HepG2 (cell line): ENCODE results near the gene CABLES2. TPM values are rescaled to one million over a fixed set of nuclear protein-coding genes. Genes with fewer than 3 reads are reported as not detected.

ENCODE experiments used
- ATAC-seq: fragments of 200-7000 bp; cut with Tn5 transposase; 3 replicates; pipeline ENCODE4 v1.9.1; 2020; ENCODE audit warnings: mild to moderate bottlenecking, moderate library complexity
- BruUV-seq: library from RNA; stranded (reverse); fragments of 400-500 nt; replicated peaks from 2 replicates; lab custom pipeline; 2021; lab: Mats Ljungman, UMichigan
- CTCF ChIA-PET: fragments of 300-600 bp; formaldehyde crosslinking; extraction: SDS; loops from one replicate; lab custom pipeline; 2021; ENCODE audit warnings: low total read pairs, inconsistent platforms, low intra/inter-chr PET ratio; lab: Yijun Ruan, JAX
- POLR2A ChIA-PET: fragments of 350-600 bp; sonication (Branson Sonifier 250); formaldehyde crosslinking; loops from one replicate; lab custom pipeline; 2020; ENCODE audit warnings: antibody characterized with exemption, inconsistent platforms; lab: Yijun Ruan, JAX
- DNase-seq: peaks from one replicate; pipeline ENCODE4 v3.0.0-alpha.2; 2015; ENCODE audit warnings: low spot score
- FAIRE-seq: peaks from 3 replicates; lab custom pipeline; 2011; peaks lifted over from hg19 to GRCh38; lab: Jason Lieb, UNC
- H2AFZ ChIP-seq: one replicate; pipeline ENCODE4 v1.6.1; 2011; ENCODE audit warnings: low read length, inconsistent platforms
- H3K27ac ChIP-seq: fragments of 300-600 bp; 3 replicates; pipeline ENCODE4 v1.8.0; 2011; ENCODE audit warnings: mixed run types, mild to moderate bottlenecking, mixed read lengths, low read length, inconsistent platforms; ENCODE audit not compliant: insufficient read depth; ENCODE audit errors: extremely low read length
- H3K27me3 ChIP-seq, 2 experiments: fragments of 200-600 bp in 1 of 2; 2 replicates in 1 of 2; 3 replicates in 1 of 2; pipeline versions ENCODE4 v1.6.0 to v1.8.0; 2011; ENCODE audit warnings: low read length in 2 of 2, mild to moderate bottlenecking in 2 of 2, moderate library complexity in 2 of 2, inconsistent platforms in 1 of 2; ENCODE audit not compliant: insufficient read depth in 2 of 2, control insufficient read depth in 1 of 2
- H3K36me3 ChIP-seq, 2 experiments: fragments of 200-600 bp in 1 of 2; replicated peaks in 1 of 2; 2 replicates in 1 of 2; 3 replicates in 1 of 2; pipeline versions ENCODE4 v1.5.1 to v1.8.0; 2011; ENCODE audit warnings: low read length in 2 of 2, inconsistent platforms in 1 of 2; ENCODE audit not compliant: insufficient read depth in 2 of 2, control insufficient read depth in 1 of 2
- H3K4me1 ChIP-seq: 2 replicates; pipeline ENCODE4 v1.5.1; 2012; ENCODE audit warnings: low read length, inconsistent platforms; ENCODE audit not compliant: insufficient read depth
- H3K4me2 ChIP-seq: 2 replicates; pipeline ENCODE4 v1.6.0; 2011; ENCODE audit warnings: low read depth, low read length, inconsistent platforms
- H3K4me3 ChIP-seq, 3 experiments: fragments of 200-600 bp in 1 of 3; sonication (generic), shearing (Covaris generic) in 1 of 3; replicated peaks in 1 of 3; 2 replicates each; pipeline ENCODE4 v1.5.1; 2011 to 2016; ENCODE audit warnings: low read length in 3 of 3, inconsistent platforms in 2 of 3, low read depth in 2 of 3, mild to moderate bottlenecking in 2 of 3, control low read depth in 1 of 3, mixed read lengths in 1 of 3; ENCODE audit not compliant: insufficient read depth in 1 of 3
- H3K79me2 ChIP-seq: one replicate; pipeline ENCODE4 v1.6.1; 2011; ENCODE audit warnings: low read length, inconsistent platforms; ENCODE audit not compliant: insufficient read depth
- H3K9ac ChIP-seq: 2 replicates; pipeline ENCODE4 v1.6.0; 2011; ENCODE audit warnings: mild to moderate bottlenecking, low read depth, low read length, inconsistent platforms; ENCODE audit not compliant: insufficient read depth
- H3K9me3 ChIP-seq: 2 replicates; pipeline ENCODE4 v1.5.1; 2012; ENCODE audit warnings: mild to moderate bottlenecking, low read length
- H4K20me1 ChIP-seq: 2 replicates; pipeline ENCODE4 v1.6.0; 2011; ENCODE audit warnings: inconsistent platforms, mild to moderate bottlenecking, low read length, moderate library complexity; ENCODE audit not compliant: insufficient read depth
- EED ChIP-seq: sonication (generic); formaldehyde crosslinking; IDR thresholded peaks from 2 replicates; pipeline ENCODE4 v1.5.0; 2020; ENCODE audit warnings: mild to moderate bottlenecking, missing genetic modification reagents
- HNRNPL ChIP-seq: fragments of 200-400 bp; formaldehyde crosslinking; IDR thresholded peaks from 2 replicates; pipeline ENCODE4 v1.6.1; 2017; ENCODE audit warnings: mild to moderate bottlenecking, low read depth, low read length
- LCORL ChIP-seq, 2 experiments: fragments of 450-650 bp in 1 of 2; sonication (generic) in 1 of 2; formaldehyde crosslinking in 1 of 2; IDR thresholded peaks; 2 replicates each; pipeline versions ENCODE4 v1.5.0 to v1.6.1; 2017 to 2020; ENCODE audit warnings: antibody characterized with exemption in 1 of 2, missing genetic modification reagents in 1 of 2
- MAFF ChIP-seq: IDR thresholded peaks from 2 replicates; pipeline ENCODE4 v1.6.1; 2011; ENCODE audit warnings: low read depth, low read length, improper control_type of control experiment
- MIER2 ChIP-seq: IDR thresholded peaks from 2 replicates; pipeline ENCODE4 v1.6.1; 2016; ENCODE audit warnings: missing biosample characterization, missing genetic modification reagents
- POLR2A ChIP-seq, 2 experiments: IDR thresholded peaks; 2 replicates each; pipeline ENCODE4 v1.6.1; 2011; ENCODE audit warnings: low read depth in 2 of 2, low read length in 2 of 2, mild to moderate bottlenecking in 1 of 2, moderate library complexity in 1 of 2; ENCODE audit not compliant: insufficient read depth in 1 of 2
- SMAD3 ChIP-seq: sonication (generic); formaldehyde crosslinking; IDR thresholded peaks from 2 replicates; pipeline ENCODE4 v1.4.0; 2020; ENCODE audit warnings: missing genetic modification reagents
- ZBTB34 ChIP-seq: sonication (generic); formaldehyde crosslinking; IDR thresholded peaks from 2 replicates; pipeline ENCODE4 v1.8.0; 2022; ENCODE audit warnings: mild to moderate bottlenecking, missing genetic modification reagents
- ZMAT5 ChIP-seq: sonication (generic); formaldehyde crosslinking; IDR thresholded peaks from 2 replicates; pipeline ENCODE4 v1.5.0; 2020; ENCODE audit warnings: mild to moderate bottlenecking, low read depth, missing genetic modification reagents, borderline replicate concordance
- ZMYM3 ChIP-seq: sonication (generic); formaldehyde crosslinking; IDR thresholded peaks from 2 replicates; pipeline ENCODE4 v1.5.1; 2020; ENCODE audit warnings: mild to moderate bottlenecking, missing genetic modification reagents
- ZNF552 ChIP-seq: sonication (generic); formaldehyde crosslinking; IDR thresholded peaks from 2 replicates; pipeline ENCODE4 v1.9.0; 2022; ENCODE audit warnings: missing genetic modification reagents, mild to moderate bottlenecking, borderline replicate concordance
- ZNF609 ChIP-seq: sonication (generic); formaldehyde crosslinking; IDR thresholded peaks from 2 replicates; pipeline ENCODE4 v1.4.0; 2020; ENCODE audit warnings: mild to moderate bottlenecking, missing genetic modification reagents, borderline replicate concordance
- ZNF670 ChIP-seq: sonication (generic); formaldehyde crosslinking; IDR thresholded peaks from 2 replicates; pipeline ENCODE4 v1.8.0; 2022; ENCODE audit warnings: mild to moderate bottlenecking, missing genetic modification reagents, borderline replicate concordance
- ZNF768 ChIP-seq: sonication (generic); formaldehyde crosslinking; IDR thresholded peaks from 2 replicates; pipeline ENCODE4 v1.4.0; 2020; ENCODE audit warnings: missing genetic modification reagents
- ZZZ3 ChIP-seq: sonication (generic); formaldehyde crosslinking; IDR thresholded peaks from 2 replicates; pipeline ENCODE4 v1.4.0; 2020; ENCODE audit warnings: missing genetic modification reagents, mild to moderate bottlenecking, borderline replicate concordance
- WGBS: methylation state at CpG from one replicate; pipeline ENCODE4 v1.1.6; 2017; ENCODE audit warnings: low lambda C conversion rate; 5-methylcytosine and 5-hydroxymethylcytosine counted together
- in situ Hi-C: cut with HindIII; loops from 2 replicates; pipeline ENCODE4 v1.10.0; 2017; ENCODE audit warnings: low pct_unique_long_range_greater_than_20kb; ENCODE audit not compliant: extremely low pct_ligation_motif_present
- intact Hi-C: fragments of 100-400 bp; cut with micrococcal nuclease; formaldehyde crosslinking; loops from one replicate; pipeline ENCODE4 v1.10.0; 2022; ENCODE audit not compliant: unreplicated experiment
- polyA plus RNA-seq, 8 experiments: library from polyadenylated mRNA; depleted of rRNA in 3 of 8; stranded (reverse) in 7 of 8; unstranded in 1 of 8; fragments of >200 nt; fragmentation: Illumina TruSeq in 4 of 8; extraction: Trizol in 4 of 8; gene quantifications; 2 replicates each; pipeline versions ENCODE4 v1.2.1 to v1.2.3, GENCODE V29; 2011 to 2016; ENCODE audit warnings: low read depth in 4 of 8, missing spikeins in 1 of 8, mixed read lengths in 1 of 8; ENCODE audit not compliant: insufficient read depth in 1 of 8
- total RNA-seq, 5 experiments: library from RNA; depleted of rRNA; stranded (reverse); fragments of >200 nt; fragmentation: Illumina TruSeq; extraction: Trizol; gene quantifications; 2 replicates each; pipeline ENCODE4 v1.2.3, GENCODE V29; 2016; ENCODE audit warnings: low read depth in 1 of 5

CABLES2 gene
- total and polyA plus RNA-seq, 2 of the 13 experiments (the other 11 are each of a cell fraction or from before 2014, with no cell fraction given): 5.2 to 9.7 TPM

GRCh38 chr20:62446481-62446880 is 39.4 kb upstream of the CABLES2 start (continued):
- TF ChIP-seq LCORL (IDR thresholded peaks at IDR 0.05) (no peak), LCORL (CRISPR knock-in tag; IDR thresholded peaks at IDR 0.05) (no peak)

DNA sequence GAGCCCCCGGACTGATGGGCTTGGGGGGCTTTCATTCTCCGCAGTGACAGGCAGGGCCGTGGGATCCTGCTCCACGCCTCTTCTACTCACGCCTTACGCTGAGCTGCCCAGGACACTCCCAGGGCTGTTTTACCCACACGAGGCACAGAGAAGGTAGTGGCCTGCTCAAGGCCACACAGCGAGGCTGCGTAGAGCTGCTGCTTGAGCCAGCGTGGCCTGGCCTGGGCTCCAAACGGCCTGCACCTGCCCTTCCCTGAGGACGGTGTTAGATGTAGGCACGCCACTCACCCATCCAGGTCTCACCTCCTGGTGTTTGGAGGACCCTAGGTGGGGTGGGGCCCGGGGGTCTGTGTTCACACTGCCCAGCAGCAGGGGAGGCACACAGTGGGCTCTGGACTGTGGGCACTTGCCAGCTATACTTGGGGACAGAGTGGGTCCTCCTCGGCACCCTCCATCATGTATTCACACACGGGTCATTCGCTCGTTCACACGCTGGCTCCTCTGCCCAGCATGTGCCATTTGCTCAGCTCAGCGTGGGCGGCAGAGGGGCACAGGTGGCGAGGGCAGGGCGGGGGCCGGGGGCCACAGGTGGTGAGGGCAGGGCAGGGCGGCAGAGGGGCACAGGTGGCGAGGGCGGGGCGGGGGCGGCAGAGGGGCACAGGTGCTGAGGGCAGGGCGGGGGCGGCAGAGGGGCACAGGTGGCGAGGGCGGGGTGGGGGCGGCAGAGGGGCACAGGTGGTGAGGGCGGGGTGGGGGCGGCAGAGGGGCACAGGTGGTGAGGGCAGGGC is 38.7 kb upstream of the CABLES2 start:
- ATAC-seq: no peak
- ChIA-PET CTCF (no interaction called here), POLR2A (no interaction called here)
- intact Hi-C loops (no loop called here), in situ Hi-C loops (no loop called here)
- Histone ChIP-seq H3K4me2 (no peak overlapping the region), H3K79me2 (no peaks in the 10 kb centered on the region), H2AFZ (no peak overlapping the region), H3K27ac (no peak overlapping the region), H3K4me1 (no peaks in the 10 kb centered on the region), H3K9ac (no peak overlapping the region), H3K9me3 (no peaks in the 10 kb centered on the region), H3K4me3 (no peak overlapping the region), H3K36me3 (no peaks in the 10 kb centered on the region), H4K20me1 (no peaks in the 10 kb centered on the region; the same call in 1 of the 2 replicates), H3K27me3 (peaks cover 35 to 85% of the 10 kb centered on the region in 2 experiments; a peak in 4 of 5 replicates)
- 49% methylated on average over 35 of the region's 36 CpGs for WGBS
- no peak for DNase-seq
- no TSS peak for BruUV-seq
- no peak for FAIRE-seq
- TF ChIP-seq SMAD3 (CRISPR knock-in tag): no peak
- no peak for TF ChIP-seq ZZZ3 (CRISPR knock-in tag)
- no peak for TF ChIP-seq ZNF552 (CRISPR knock-in tag)
- TF ChIP-seq HNRNPL: 0 out of 2 replicates have a peak, but pooled peaks have one; percentile 59
- no peak for TF ChIP-seq MIER2 (CRISPR knock-in tag)
- TF ChIP-seq MAFF: no peak
- TF ChIP-seq POLR2A (IDR thresholded peaks at IDR 0.05; ENCODE audit: insufficient read depth in 1 of 2, low read depth in 2 of 2, low read length in 2 of 2): no peak
- TF ChIP-seq EED: peak; percentile 25; the same call in 1 of the 2 replicates
- TF ChIP-seq ZMAT5 (CRISPR knock-in tag): no peak
- no peak for TF ChIP-seq ZNF670 (CRISPR knock-in tag)
- no peak for TF ChIP-seq ZBTB34 (CRISPR knock-in tag)
- TF ChIP-seq ZMYM3 (CRISPR knock-in tag): 0 out of 2 replicates have a peak, but pooled peaks have one; percentile 11
- TF ChIP-seq ZNF768 (CRISPR knock-in tag): peak; percentile 98
- no peak for TF ChIP-seq ZNF609
